HG03039 (cell line): ENCODE data around the gene CYB561.

Source experiments
- ATAC-seq: cut with Tn5 transposase; IDR thresholded peaks from one replicate; pipeline ENCODE4 v1.9.1; 2021; ENCODE audit warnings: mild to moderate bottlenecking, moderate library complexity; ENCODE audit not compliant: unreplicated experiment

The CYB561 gene

DNA sequence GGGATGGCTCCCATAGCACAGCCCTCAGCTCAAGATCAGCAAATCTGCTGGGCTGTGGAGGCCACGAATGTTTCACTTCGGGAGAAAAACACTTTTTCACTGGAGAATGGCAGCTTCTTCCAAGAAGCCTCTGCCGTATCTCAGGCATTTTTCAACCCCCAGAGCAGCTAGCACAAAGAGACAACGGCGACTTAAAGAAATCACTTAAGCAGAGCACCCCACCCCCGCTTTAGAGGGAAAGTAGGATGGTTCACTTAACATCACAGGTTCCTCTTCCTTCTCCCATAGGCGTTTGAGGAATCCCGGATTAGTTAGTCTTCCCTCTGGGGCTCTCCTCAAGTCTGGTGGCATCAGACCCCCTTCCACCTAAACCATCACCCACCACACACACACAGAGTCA lies 27.6 kb downstream of the CYB561 start:
- ATAC-seq, result no peak

DNA sequence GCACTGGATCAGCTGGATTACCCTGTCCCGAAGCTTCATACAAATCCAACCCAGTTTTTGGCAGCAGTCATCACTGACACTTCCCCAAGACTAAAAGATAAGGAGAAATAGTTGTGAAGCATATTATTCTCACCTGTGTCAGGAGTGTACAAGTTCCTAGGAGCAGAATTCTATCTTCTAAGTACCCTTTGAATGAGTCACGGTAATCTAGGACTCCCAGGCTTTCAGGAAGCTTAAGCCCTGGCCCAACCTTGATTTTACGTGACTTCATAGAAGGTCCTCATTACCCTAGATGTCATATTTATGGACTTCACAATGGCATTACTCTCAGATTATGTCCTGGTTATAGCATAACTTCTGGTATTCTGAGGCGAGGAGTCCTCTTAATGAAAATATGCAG lies 31.9 kb downstream of the CYB561 start:
- ATAC-seq, result no peak

DNA sequence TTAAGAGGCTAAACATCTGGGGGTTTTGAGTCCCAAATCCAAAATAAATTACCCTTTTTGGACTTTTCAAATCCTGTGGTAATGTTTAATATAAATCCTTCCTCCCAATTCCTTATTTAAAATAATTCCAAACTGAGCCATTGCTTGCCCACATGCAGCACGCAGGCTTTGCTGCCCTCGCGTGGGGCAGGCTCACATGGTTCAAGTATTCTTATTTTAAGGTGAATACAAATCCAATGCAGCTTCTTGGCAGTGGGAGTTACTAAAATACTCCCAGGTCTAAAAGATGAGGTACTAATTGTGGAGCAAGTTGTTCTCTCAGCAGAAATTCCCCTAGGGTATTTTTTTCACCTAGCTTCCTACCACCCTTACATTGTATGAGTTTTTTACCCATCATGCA lies 33.0 kb downstream of the CYB561 start:
- no peak for ATAC-seq

DNA sequence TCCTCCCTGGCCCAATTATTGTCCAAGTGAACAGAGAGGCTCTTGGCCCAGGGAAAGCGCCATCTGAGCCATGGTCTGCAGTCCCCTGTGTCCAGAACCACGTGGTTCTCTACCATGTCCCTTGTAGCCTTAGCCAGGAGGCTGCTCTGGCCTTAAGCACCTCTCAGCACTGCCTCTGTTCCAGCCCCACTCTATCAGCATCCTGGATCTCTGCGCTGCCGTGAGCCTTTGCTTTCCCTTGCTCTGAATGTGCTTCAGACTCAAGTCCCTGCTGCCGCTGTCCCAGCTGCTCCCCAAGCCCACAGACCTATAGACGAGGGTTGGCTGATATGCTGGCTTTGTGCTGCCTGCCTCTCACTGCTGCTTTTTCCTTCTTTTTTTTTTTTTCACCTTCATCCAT lies 33.9 kb downstream of the CYB561 start:
- ATAC-seq, result no peak

DNA sequence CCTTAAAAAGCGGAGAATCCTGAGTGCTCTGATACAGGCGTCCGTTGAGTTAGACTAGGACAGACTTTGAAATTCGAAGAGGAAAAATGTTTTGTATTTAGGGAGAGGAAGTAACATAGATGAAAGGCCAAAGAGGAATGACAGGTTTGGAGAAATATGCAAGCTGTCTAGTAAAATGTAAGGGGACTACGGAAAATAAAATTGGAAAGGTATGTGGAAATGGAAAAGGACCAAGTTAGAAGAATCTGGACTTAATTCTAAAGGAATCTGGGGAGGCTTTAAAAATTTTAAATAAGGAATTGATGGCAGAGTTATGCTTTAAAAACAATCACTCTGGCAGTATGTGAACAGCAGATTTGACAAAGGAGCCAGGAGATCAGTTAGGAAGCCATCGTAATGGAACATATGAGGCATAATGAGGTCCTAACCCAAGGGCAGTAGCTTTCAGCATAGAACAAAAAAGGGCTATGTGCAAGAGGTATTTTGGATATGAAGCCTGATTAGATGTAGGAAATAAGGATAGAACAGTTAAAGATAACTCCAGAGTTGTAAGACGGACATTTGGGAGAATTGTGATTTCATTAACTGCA lies 38.3 kb downstream of the CYB561 start:
- no peak for ATAC-seq

DNA sequence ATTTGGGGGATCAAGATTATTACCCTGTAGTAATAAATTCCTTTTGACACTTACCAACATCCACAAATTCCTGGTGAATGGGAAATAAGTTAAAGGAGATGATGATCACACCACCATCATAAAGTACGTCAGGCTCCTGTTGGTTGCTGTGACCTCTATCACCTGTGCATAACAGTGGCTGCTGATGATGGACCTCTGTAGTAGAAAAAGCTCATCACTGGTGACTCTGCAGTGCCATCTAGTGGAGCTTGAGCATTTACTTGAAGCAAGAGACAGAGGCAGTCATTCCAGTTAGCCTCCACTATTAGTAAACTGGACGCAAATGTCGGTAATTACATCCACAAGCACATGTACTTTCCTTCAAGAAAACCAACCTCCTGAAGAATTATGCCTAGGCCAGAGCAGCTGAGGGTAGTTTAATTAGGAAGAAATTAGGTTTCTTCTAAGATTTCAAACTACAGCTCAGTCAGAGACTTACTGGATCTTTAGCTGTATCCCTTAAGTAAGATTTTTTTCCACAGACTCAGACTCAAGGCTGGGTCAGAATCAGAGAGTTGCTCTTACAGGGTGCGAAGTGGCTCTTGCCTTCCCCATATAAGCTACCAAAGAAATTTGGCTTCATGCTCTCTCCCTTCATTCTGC lies 39.3 kb downstream of the CYB561 start:
- peak; percentile 73 for ATAC-seq

DNA sequence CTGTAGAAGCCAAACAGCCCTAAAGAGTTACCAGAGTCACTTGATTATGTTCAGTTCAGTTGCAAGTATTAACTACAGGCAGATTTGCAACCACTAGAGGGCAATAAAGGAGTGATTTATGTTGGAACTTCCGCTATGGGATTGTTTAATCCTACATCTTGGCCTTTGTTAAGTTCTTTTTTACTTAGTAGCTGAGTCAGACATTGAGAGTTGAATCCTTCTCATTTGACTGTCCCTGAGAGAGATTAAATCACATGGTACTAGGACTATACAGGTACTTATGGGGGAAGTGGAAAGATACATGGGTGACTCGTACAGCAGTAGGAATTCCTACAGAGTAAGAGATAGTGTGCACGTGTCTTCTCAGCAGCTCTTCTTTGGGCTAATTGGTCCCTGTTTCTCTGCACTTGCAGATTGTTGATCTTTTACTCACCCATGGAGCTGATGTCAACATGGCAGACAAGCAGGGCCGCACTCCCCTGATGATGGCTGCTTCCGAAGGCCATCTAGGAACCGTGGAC lies 40.3 kb downstream of the CYB561 start:
- ATAC-seq, result no peak

DNA sequence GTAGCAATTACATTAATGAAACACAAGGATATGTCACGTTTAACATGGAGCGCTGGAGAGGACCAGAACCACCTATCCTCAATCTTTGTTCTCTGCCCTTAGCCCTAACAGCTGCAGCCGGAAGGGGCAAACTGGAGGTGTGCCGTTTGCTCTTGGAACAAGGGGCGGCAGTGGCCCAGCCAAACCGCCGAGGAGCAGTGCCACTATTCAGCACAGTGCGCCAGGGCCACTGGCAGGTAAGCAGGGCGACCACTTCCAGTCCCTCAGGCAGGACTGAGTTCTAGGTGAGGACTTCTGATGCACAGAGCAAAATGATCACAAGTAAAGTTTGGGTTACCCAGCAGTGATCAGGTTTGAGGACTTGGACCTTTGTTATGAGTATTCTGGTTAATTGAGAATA lies 41.1 kb downstream of the CYB561 start:
- ATAC-seq, result no peak

DNA sequence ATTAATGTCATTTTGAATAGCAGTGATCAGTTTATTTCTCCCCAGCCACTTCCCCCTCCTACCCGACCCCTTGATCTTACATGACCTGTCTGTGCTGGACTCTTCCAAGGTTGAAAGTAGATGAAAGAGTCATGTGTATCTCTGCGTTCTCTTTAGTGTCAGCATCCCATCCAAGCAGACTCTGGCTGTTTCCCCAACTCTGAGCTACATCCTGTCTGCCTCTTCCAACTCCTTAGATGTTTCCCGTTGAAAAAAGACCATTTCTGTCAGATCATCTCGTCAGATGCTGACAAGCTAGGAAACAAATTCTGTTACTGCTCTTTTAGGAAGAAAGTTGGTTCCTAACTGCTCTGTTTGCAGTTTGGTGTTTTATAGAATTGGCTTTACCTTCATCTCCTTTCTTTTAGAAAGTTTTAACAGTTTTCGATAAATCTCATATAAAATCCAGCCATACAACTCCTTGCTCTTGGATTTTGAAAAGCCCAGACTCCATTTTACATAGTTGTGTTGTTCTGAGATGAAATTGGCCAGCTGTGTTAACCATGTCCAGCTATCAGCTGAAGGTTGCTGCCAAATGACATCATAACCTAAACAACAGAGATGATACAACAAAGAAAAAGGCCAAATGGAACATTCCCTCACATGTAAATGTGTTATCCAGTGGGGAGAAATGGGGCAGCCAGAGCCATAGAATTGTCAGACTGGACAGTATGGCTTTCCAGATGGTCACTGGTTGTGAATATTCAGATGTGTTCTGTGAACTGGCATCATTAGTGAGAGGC lies 43.5 kb downstream of the CYB561 start:
- ATAC-seq, result no peak

DNA sequence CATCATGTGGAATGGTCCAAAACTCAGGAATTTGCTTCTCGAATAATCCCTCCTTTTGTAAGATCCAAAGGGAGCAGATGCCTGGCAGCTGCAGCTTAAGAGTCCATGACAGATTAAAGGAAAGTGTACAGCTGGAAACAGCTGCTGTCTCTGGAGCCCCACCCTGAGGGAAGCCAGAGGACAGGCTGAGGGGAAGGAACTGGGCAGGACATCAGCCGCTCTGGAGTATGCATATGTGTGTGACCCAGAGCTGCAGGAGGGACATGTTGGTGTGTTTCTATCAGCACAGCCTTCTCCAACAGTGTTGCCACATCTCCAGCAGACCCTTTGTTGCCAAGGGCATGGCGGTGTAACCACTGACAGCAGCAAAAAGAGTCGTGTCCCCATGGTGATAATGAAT lies 46.2 kb downstream of the CYB561 start:
- no peak for ATAC-seq

DNA sequence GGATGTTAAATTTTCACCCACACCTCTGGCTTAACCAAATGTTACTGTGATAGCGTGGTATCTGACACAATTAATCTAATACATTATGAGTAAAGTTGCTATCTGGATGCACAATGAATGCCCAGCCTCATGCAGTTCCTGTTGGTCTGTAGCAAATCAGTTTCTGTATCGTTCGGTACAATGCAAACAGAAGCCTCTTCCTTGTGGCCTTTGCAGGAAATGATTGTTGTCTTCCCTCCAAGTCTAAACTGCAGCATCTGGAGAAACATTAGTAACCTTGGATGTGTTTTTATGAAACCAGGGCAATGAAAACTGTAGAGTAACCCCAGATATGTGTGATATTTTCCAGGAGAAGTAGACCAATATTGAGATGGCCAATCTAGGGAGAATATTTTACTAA lies 46.8 kb downstream of the CYB561 start:
- ATAC-seq, result no peak

DNA sequence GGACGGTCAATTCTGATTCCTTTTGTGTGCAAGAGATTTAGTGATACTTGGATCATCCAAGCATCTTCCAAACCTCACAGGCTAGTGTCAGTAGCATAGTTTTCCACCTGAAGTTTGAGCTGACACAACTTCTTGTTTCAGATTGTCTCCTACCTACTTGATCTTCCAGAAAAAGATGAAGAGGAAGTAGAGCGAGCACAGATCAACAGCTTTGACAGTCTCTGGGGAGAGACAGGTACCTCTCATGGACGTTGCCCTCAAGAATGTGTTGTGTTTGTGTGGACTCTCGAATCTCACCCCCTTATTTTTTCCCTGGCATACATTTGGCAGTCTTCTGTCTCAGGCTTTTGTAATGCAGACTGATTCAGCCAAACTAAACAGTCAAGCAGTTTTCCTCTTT lies 47.4 kb downstream of the CYB561 start:
- ATAC-seq, result no peak

DNA sequence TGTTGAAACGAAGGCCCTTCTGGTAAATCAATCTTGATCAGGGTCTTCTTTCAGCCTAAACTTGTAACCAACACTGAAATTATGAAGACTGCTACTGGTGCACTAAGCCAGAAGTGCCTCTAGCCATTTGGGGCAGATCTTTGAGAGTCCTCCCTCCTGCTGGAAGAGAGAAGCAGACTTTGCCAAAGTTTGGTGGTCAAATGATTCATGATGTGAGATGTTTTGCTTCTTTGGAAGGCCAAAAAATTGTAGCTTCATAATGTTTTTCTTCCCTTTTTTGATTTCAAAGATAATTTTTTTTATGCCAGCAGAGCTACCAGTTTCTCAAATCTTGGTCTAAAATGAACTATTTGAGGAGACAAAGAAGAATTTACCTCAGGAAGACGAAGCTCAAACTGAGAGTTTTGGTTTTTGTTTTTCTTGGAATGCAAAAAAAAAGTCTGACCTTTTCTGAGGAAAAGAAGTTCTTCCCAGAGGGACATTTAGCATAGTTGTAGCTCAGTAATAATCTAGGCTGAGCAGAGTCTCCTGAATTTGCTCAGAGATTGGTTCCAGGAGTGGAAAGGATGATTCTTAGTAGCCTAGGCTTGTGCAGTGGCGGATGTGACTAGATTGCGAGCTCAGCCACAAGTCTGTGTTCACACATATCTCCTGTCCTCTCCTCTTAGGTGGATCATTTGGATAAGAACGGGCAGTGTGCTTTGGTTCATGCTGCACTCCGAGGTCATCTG lies 50.9 kb downstream of the CYB561 start:
- ATAC-seq, result no peak

DNA sequence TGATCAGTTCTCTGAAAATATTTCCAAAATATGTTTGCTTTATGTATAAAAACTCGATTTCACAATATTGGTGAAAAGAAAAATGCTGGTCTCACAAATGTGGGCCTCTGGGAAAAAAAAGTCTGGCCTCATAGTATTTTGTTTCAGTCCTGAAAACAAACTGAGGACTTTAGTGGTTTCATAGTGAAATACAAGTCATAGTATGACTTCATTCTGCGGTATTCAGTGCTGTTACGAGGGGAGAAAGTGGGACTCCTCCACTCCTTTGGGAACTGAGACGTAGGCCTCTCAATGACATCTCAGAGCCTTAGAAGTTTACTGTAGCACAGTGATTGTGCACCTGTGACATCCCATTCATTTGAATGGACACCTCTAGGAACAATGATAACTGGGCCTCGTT lies 56.0 kb downstream of the CYB561 start:
- ATAC-seq, result no peak

DNA sequence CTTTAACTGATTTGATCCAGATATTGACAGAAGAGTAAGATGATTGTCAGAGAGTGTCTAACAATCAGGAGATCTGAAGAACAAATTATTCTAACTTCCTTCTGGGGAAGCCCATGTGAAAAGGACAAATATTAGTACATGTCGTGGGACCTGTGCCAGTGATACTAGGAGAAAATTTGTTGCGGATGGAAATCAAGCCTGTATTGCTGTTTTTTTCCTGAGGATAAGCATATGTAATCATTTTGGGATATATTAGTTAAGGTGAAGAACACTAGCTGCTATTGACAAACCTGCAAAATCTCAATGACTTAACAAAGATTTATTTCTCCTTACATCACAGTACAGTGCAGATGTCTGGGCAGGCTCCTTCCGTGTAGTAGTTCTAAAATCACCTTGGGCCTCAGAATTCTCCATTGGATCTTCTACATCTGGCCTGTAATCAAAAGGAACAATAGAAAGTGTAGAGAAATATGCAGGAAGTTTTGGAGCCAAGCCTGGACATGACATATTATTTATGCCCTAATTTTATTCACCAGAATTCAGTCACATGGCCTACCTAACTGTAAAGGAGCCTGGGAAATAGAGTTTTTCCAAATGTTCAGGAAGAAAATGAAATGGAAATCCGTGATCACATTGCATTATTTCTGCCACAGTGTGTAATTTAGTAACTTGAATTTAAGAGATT lies 58.3 kb downstream of the CYB561 start:
- no peak for ATAC-seq

DNA sequence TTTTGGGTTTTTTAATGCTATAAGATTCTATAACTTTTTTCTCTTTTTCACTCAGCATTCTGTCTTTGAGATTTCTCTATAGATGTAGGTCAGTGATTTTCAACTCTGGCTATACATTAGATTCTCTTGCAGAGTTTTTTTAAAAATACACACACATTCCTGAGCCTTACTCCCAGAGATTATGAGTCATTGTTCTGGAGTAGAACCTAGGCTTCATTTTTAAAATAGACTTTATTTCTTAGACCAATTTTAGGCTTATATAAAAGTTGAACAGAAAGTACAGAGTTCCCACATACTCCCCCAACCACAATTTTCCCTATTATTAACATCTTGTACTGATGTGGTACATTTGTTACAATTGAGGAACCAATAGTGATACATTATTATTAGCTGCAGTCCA lies 63.3 kb downstream of the CYB561 start:
- no peak for ATAC-seq
